ENCODE measurements around the gene ANO1. TPM values are rescaled to one million over a fixed set of nuclear protein-coding genes. Genes with fewer than 3 reads are reported as not detected.

Gene ANO1
- total and polyA plus RNA-seq, 2 donors (not counting 1 experiment from before 2014, with no cell fraction given): not detected

GRCh38 chr11:70147668-70148067 lies 69.6 kb downstream of the ANO1 start:
- Histone ChIP-seq H3K27me3 (replicated peaks in 1 of 4; ENCODE audit: control extremely low read depth in 1 of 4, control insufficient read depth in 3 of 4, insufficient read depth in 4 of 4, low read length in 3 of 4) (peaks cover 0 to 16% (median 0%) of the 10 kb centered on the region in 4 experiments), H3K36me3 (replicated peaks in 1 of 2; ENCODE audit: control extremely low read depth in 1 of 2, control insufficient read depth in 1 of 2, extremely low read depth in 1 of 2, insufficient read depth in 2 of 2, low read length in 1 of 2) (no peaks in the 10 kb centered on the region), H3K9me3 (ENCODE audit: control extremely low read depth in 1 of 3, control insufficient read depth in 2 of 3, insufficient read depth in 1 of 3, low read length in 2 of 3) (peaks cover 0 to 9% (median 0%) of the 10 kb centered on the region in 3 donors), H2AFZ (ENCODE audit: insufficient read depth, low read depth, low read length, poor library complexity, severe bottlenecking) (no peak overlapping the region), H3K4me1 (ENCODE audit: control insufficient read depth in 2 of 2, insufficient read depth in 2 of 2, low read length in 2 of 2) (no peaks in the 10 kb centered on the region), H3K27ac (ENCODE audit: low read length in 2 of 2) (no peak overlapping the region), H3K9ac (ENCODE audit: low read length) (no peak overlapping the region), H3K4me3 (ENCODE audit: control extremely low read depth in 1 of 5, extremely low read depth in 1 of 5, insufficient read depth in 1 of 5, low read depth in 2 of 5, low read length in 4 of 5) (no peak overlapping the region), H3K4me2 (replicated peaks; ENCODE audit: low read depth, low read length, poor library complexity, severe bottlenecking) (no peak overlapping the region), H4K20me1 (ENCODE audit: control insufficient read depth, insufficient read depth, low read length, poor library complexity, severe bottlenecking) (no peaks in the 10 kb centered on the region), H3K79me2 (ENCODE audit: control insufficient read depth, insufficient read depth, low read length) (no peaks in the 10 kb centered on the region)
- DNase-seq: no peak
- Mint-ChIP-seq H3K9me3 (ENCODE audit: insufficient read depth) (no peaks in the 10 kb centered on the region), H3K27ac (no peak overlapping the region), H3K4me1 (no peaks in the 10 kb centered on the region), H3K27me3 (peaks cover 28% of the 10 kb centered on the region), H3K4me3 (no peak overlapping the region)
- no peak for ATAC-seq (ENCODE audit: low read depth)
- ChIA-PET POLR2A (no interaction called here), CTCF (no interaction called here)
- 77% methylated on average over 13 of the region's 13 CpGs for WGBS (ENCODE audit: insufficient coverage)
- intact Hi-C loops (cut with micrococcal nuclease): no loop called here
- TF ChIP-seq EZH2 (IDR thresholded peaks at IDR 0.05; ENCODE audit: borderline replicate concordance, insufficient read depth, low read depth, low read length, poor library complexity, severe bottlenecking): no peak
- TF ChIP-seq CTCF (IDR thresholded peaks at IDR 0.05): no peak

- Histone ChIP-seq H2AFZ (ENCODE audit: insufficient read depth, low read depth, low read length, poor library complexity, severe bottlenecking) (no peak overlapping the region), H3K27me3 (replicated peaks in 1 of 4; ENCODE audit: control extremely low read depth in 1 of 4, control insufficient read depth in 3 of 4, insufficient read depth in 4 of 4, low read length in 3 of 4) (no peaks in the 10 kb centered on the region), H3K36me3 (replicated peaks in 1 of 2; ENCODE audit: control extremely low read depth in 1 of 2, control insufficient read depth in 1 of 2, extremely low read depth in 1 of 2, insufficient read depth in 2 of 2, low read length in 1 of 2) (no peaks in the 10 kb centered on the region), H3K27ac (ENCODE audit: low read length in 2 of 2) (no peak overlapping the region), H3K9ac (ENCODE audit: low read length) (no peak overlapping the region), H3K9me3 (ENCODE audit: control extremely low read depth in 1 of 3, control insufficient read depth in 2 of 3, insufficient read depth in 1 of 3, low read length in 2 of 3) (peaks cover 0 to 3% (median 0%) of the 10 kb centered on the region in 3 donors), H3K4me1 (ENCODE audit: control insufficient read depth in 2 of 2, insufficient read depth in 2 of 2, low read length in 2 of 2) (no peaks in the 10 kb centered on the region), H4K20me1 (ENCODE audit: control insufficient read depth, insufficient read depth, low read length, poor library complexity, severe bottlenecking) (no peaks in the 10 kb centered on the region), H3K4me2 (replicated peaks; ENCODE audit: low read depth, low read length, poor library complexity, severe bottlenecking) (no peak overlapping the region), H3K79me2 (ENCODE audit: control insufficient read depth, insufficient read depth, low read length) (no peaks in the 10 kb centered on the region), H3K4me3 (ENCODE audit: control extremely low read depth in 1 of 5, extremely low read depth in 1 of 5, insufficient read depth in 1 of 5, low read depth in 2 of 5, low read length in 4 of 5) (no peak overlapping the region)
- 89% methylated on average over 5 of the region's 9 CpGs for WGBS (ENCODE audit: insufficient coverage)
- Mint-ChIP-seq H3K27ac (no peak overlapping the region), H3K27me3 (peaks cover 9% of the 10 kb centered on the region), H3K4me3 (no peak overlapping the region), H3K9me3 (ENCODE audit: insufficient read depth) (no peaks in the 10 kb centered on the region), H3K4me1 (no peaks in the 10 kb centered on the region)
- TF ChIP-seq CTCF (IDR thresholded peaks at IDR 0.05) (no peak), EZH2 (IDR thresholded peaks at IDR 0.05; ENCODE audit: borderline replicate concordance, insufficient read depth, low read depth, low read length, poor library complexity, severe bottlenecking) (no peak)
- ChIA-PET POLR2A (no interaction called here), CTCF (no interaction called here)
- intact Hi-C loops (cut with micrococcal nuclease): no loop called here
- DNase-seq (no peak), ATAC-seq (ENCODE audit: low read depth) (no peak)
Observed at GRCh38 chr11:70151671-70152070, 73.6 kb downstream of the ANO1 start.

All from B cell (primary cell).